ENCODE measurements around the gene CA12. TPM values are rescaled to one million over a fixed set of nuclear protein-coding genes. Genes with fewer than 3 reads are reported as not detected.
"Not testable (repeated sequence)": the region's sequence is repeated elsewhere in the genome, so short reads cannot be mapped to it uniquely, and the experiment has no call there.

Gene CA12
- 0.68 and 0.79 TPM in 2 replicates for total RNA-seq

- DNase-seq: peak; percentile 46
These were observed at the start of gene CA12 for GRCh38 chr15:63381301-63382204. Gene CA12, minus strand, starts transcription at chr15:63381846. Its CDS starts 126 bp downstream, at chr15:63381720.

- no peak for DNase-seq
These were observed 49.3 kb upstream of the CA12 start for GRCh38 chr15:63430766-63431451.

DNA sequence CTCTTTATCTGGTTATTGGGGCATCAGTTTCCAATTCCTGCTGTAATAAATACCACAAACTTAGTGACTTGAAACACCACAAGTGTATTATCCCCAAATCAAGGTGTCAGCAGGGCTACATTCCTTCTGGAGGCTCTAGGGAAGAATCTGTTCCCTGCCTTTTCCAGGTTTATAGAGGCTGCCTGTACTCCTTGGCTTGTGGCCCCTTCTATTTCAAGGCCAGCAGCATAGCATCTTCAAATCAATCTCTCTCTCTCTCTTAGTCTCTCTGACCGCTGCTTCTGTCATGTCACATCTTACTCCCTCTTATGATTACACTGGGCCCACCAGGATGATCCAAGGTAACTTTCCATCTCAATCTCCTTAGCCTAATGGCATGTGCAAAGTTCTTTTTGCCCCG, 44.9 kb upstream of the CA12 start:
- DNase-seq: no peak

GRCh38 chr15:63425426-63425985, 43.9 kb upstream of the CA12 start:
- DNase-seq: no peak

GRCh38 chr15:63422891-63423590, 41.4 kb upstream of the CA12 start:
- DNase-seq: no peak

GRCh38 chr15:63421433-63421832, 39.8 kb upstream of the CA12 start:
- DNase-seq: no peak

DNA sequence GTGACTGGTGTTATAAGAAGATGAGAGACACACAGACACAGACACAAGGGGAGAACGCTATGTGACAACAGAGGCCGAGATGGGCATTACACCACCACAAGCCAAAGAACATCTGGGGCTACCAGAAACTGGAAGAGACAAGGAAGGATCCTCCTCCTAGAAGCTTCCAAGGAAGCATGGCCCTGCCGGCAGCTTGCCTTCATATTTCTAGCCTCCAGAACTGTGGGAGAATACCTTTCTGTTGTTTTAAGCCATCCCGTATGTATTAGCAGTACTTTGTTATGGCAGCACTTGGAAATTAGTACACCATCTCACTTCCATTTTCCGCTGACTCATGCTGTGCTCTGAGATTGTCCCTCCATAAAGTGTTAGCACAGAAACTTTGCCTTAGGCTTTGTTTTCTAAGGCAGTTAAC, 38.7 kb upstream of the CA12 start:
- DNase-seq: peak; percentile 70

DNA sequence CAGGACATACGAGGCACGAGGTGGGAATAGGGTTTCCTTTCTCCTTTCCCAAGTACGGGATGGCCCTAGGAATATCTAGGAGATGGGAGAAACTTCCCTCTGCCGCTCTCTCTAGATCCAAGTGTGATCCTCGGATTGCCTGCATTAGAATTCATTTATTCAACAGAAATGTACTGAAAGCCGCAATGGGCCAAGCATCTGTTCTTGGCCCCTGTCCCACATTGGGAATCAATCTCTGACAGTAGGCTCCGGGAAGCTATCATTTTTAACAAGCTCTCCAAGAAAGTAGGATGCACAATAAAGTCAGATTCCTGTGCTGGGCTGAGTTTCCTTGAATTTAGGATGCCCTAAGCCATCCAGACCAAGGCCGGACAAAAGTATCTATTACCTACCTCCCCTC, 37.2 kb upstream of the CA12 start:
- no peak for DNase-seq

DNA sequence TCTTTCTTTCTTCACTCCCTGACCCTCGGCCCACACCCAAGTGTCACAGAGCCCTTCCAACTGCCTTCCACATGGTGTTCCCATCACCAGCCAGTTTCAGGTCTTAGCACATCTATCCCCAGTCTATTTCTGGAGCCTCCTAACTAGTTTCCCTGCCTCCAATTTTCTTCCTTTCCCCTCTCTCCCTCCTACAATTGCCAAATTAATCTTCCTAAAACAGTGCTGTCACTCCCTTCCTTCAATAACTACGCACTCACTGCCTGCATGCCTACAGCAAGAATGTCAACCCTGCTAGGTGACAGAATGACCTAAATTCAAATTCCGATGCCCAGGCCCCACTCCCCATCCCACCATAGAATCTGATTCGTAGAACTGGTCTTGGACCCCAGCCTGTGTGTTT, 36.1 kb upstream of the CA12 start:
- no peak for DNase-seq

DNA sequence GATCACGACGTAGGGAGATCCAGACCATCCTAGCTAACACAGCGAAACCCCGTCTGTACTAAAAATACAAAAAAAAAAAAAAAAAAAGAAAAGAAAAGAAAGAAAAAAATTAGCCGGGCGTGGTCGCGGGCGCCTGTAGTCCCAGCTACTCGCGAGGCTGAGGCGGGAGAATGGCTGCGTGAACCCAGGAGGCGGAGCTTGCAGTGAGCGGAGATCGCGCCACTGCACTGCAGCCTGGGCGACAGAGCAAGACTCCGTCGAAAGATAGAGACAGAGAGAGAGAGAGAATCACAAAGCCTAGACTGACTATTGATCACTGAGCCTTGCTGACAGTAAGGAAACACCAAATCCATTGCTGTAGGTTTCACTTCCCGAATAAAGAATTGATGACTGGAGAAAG, 35.6 kb upstream of the CA12 start:
- not testable (repeated sequence) for DNase-seq

DNA sequence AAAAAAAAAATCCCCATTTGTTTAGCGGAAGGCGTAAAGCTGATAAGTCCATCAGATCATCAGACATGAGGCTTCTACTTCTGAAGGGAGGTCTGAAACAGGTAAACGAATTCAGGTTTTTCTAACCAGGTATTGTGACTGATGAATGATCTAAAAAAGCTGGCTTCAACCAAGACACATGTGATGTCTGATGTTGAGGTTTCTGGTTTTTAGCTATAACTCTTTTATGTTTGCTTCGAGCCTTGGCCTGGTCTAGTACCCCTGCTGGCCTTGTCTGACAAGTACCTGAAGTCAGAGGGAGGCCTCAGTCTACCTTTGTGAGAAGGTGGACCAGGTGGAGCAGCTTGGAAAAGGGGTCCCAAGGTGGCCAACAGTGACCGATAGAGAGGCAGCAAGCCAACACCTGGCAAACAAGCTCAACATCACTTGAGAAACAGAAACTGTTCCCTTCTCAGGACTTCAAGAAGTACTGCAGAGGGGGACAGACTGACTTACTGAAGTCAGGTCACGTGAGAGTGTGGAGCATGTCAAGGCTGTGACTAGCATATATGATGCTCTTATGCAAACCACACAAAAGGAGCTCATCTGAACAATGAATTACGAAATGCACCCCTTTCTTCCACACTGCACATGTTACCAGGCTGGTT, 33.0 kb upstream of the CA12 start:
- no peak for DNase-seq

- DNase-seq: no peak
These were observed 30.9 kb upstream of the CA12 start for GRCh38 chr15:63412551-63412950.

- DNase-seq: no peak
These were observed 30.2 kb upstream of the CA12 start for GRCh38 chr15:63411866-63412265.

DNA sequence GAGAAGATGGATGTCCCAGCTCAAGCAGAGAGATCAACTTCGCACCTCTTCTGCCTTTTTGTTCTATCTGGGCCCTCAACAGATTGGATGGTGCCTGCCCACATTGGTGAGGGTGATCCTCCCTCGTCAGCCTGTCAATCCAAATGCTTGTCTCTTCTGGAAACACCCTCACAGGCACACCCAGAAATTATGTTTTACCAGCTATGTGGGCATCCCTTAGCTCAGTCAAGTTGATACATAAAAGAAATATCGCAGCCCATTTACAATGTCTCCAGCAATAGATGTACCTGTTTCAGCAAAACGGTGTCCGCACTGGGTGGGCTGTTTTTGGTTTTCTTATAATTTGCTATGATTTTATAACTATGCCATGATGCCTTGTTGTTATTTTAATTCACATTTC, 27.5 kb upstream of the CA12 start:
- DNase-seq: no peak

- DNase-seq: peak; percentile 67
These were observed 26.9 kb upstream of the CA12 start for GRCh38 chr15:63408524-63408923.

- peak; percentile 70 for DNase-seq
These were observed 26.0 kb upstream of the CA12 start for GRCh38 chr15:63407612-63408011.

DNA sequence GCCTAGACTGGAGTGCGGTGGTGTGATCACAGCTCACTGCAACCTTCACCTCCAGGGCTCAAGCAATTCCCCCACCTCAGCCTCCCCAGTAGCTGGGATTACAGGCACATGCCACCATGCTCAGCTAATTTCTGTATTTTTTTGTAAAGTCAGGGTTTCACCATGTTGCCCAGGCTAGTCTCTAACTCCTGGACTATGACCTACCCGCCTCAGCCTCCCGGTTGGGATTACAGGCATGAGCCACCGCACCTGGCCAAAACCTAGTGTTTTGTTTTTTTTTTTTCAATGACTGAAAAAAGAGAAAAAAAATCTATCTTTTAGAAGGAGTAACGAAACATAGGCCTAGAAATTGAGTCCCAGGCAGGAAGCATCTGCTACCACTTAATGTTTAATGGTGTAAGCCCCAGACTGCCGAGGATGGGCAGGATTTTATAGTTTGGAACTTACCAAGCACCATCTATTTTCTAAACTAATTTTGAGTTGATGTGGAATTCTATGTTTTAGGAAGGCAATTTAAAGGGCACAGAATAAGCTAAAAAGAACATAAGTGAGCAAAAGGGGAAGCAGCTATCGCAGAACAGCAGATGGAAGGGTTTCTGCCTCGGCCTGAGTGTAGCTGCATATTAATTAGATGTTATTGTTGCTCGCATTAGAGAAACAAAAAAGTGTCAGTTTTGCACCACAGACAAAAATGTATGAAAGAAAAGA, 24.2 kb upstream of the CA12 start:
- DNase-seq: no peak

DNA sequence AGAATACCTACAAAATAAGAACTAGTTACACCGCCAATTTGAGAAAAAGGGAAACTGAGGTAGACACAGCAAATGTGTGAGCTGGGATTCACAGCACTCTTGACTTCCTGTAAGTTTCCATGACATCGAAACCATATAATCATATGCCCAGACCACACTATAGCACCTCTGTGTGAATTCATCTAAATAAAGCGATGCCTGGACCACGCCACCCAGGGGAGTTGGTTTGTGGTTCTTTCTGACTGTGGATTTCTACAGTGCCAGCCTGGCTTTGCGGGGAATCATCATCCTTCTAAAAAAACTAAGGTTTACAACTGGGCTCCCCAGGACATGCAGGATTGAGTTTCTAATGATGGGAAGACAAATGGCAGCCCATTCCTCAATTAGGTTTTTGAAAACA, 23.5 kb upstream of the CA12 start:
- no peak for DNase-seq

DNA sequence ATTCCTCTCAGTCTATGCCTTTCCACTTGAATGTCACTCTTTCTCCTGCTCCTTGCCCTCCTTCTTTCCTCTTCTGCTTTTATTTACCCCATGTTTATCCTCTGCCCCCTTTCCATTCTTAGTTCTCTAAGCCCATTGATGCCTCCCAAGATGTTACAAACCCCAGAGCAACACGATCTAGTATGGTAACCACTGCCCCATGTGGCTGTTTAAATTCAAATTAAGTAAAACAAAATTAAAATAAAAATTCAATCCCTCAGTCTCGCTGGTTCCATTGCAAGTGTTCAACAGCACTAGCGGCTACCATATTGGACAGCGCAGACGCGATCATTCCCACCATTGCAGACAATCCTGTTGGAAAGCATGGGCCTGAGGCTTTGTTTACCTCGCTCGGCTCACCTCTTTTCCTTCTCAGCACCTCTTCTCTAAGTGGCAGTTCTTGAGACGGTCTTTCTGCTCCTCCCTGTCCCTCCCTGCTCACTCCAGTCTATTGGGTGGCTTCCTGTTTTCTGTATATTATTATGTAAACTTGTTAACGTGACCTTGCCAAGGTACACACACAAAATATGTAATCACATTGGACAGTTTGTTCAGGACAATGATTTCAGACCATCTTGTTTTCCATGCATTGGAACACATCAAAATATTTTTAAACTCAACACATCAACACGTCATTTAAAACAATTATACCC, 21.8 kb upstream of the CA12 start:
- peak; percentile 19 for DNase-seq

- peak; percentile 68 for DNase-seq
These were observed 21.0 kb upstream of the CA12 start for GRCh38 chr15:63402498-63403253.
